Measurements from ENCODE around the gene GATD1. TPM values are rescaled to one million over a fixed set of nuclear protein-coding genes. Genes with fewer than 3 reads are reported as not detected.

The GATD1 gene
- total RNA-seq, 4 donors from 2014 or later: 20.2 to 38.7 (median 21.6) TPM

DNA sequence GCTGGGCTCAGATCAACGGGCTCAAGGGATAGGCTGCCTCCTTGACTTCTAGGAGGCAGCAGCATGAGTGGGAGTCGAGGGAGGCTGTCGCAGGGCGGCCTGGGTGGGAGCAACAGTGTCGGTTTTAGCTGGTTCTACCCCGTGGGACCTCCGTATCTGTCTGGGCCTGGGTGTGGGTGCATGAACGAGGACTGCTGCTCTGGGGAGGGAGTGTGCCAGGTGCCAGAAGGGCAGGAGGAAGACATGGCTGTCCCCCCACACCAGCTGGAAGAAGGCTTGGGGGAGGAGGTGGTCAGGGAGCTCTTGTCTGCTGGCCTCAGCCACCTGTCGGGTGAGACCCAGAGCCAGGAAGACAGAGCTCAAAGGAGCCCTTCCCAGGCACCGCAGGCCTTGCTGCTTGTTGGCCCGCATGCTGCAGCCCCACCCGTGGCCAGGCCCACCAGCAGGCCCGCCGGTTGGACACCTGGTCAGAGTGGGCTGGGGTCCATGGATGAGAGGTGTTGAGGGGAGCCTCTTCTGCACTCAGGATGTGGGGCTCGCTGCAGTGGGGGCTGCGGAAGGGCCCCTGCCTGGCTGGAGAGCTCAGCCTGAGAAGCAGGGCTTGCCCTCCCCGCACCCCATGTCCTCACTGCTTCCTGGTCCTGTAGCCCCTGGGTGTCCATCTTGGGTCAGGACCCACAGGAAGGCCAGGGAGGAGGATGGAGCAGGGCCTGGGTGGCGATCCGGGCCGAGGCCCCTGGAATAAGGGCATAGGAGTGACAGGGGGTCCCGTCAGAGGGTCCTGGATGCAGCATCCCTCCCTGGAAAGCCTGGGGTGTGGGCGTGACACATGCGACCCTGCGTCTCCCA is 9.2 kb upstream of the GATD1 start:
- no peaks in the 10 kb centered on the region for H3K9me3 ChIP-seq
- intact Hi-C loops (cut with DNase I): no loop called here
- H3K27ac ChIP-seq: no peak overlapping the region
- H3K36me3 ChIP-seq: peaks cover 0 to 3% (median 1%) of the 10 kb centered on the region in 3 donors
- WGBS, 2 donors: 58 to 84% methylated on average over 4 to 7 of the region's 24 CpGs
- peaks cover 0 to 34% (median 3%) of the 10 kb centered on the region in 4 donors for H3K27me3 ChIP-seq
- no peak overlapping the region for H3K4me3 ChIP-seq
- H3K4me1 ChIP-seq: peaks cover 0 to 45% (median 19%) of the 10 kb centered on the region in 3 donors
- TF ChIP-seq POLR2A (IDR thresholded peaks at IDR 0.05): no peak
- no peak for TF ChIP-seq CTCF (IDR thresholded peaks at IDR 0.05)
- DNase-seq: no peak

GRCh38 chr11:783581-784015 is 6.3 kb upstream of the GATD1 start:
- Histone ChIP-seq H3K9me3 (no peaks in the 10 kb centered on the region), H3K27ac (peak overlapping the region in 3 of 4 donors; percentile 2 to 35 (median 32)), H3K36me3 (peaks cover 0 to 14% (median 0%) of the 10 kb centered on the region in 3 donors), H3K27me3 (peaks cover 0 to 17% (median 0%) of the 10 kb centered on the region in 4 donors), H3K4me3 (peak overlapping the region in 1 of 4 donors; percentile 7), H3K4me1 (peaks cover 9 to 46% (median 20%) of the 10 kb centered on the region in 3 donors)
- no peak for DNase-seq
- TF ChIP-seq CTCF (IDR thresholded peaks at IDR 0.05) (peak; percentile 34 to 88 (median 70)), POLR2A (IDR thresholded peaks at IDR 0.05) (no peak)
- intact Hi-C loops (cut with DNase I): no loop called here
- 4 to 13% methylated on average over 19 to 21 of the region's 24 CpGs for WGBS, 2 donors

DNA sequence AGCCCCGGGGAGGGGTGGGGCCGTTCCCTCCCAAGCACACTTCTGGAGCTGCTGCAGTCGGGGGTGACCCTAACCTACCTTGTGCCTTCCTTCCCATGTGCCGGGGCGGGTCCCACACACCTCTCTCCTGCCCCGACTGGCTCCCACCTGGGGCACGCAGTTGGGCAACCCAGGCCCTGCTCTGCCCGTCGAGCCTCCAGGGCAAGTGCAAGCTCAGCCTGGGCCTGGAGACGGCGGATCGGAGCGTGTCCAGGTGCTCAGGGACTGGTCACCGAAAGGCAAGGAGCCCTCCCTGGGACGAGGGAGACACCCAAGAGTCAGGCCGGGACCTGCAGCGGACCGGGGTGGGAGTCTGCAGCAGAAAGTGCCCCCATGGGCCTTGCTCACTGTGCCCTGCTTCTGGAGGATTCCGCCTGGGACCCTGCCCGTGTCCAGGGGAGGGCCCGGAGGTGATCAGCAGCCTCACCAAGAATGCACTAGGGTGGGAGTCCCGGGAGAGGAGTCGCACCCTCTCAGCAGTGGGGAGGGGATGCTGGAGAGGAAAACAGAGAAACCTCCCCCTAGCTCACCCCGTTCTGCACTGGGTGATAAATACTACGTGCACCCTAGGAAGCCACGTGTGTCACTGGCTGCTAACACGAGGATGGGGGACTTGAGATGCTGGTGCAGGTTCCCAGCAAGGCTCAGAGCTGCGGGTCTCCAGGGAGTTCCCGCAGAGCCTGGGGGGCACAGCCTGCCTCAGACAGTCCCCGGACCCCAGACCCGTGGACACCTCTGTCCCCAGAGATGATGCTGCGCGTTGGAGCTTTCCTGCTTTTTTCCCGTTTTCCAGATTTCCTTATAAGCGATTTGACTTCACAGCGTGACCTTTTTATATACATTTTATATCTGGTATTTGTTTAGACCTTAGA is 5.2 kb upstream of the GATD1 start:
- peaks cover 0 to 14% (median 0%) of the 10 kb centered on the region in 3 donors for H3K36me3 ChIP-seq
- H3K27me3 ChIP-seq: peaks cover 0 to 6% (median 0%) of the 10 kb centered on the region in 4 donors
- H3K9me3 ChIP-seq: no peaks in the 10 kb centered on the region
- H3K4me1 ChIP-seq: peaks cover 16 to 52% (median 26%) of the 10 kb centered on the region in 3 donors
- DNase-seq: no peak
- no peak overlapping the region for H3K4me3 ChIP-seq
- TF ChIP-seq CTCF (IDR thresholded peaks at IDR 0.05) (no peak), POLR2A (IDR thresholded peaks at IDR 0.05) (no peak)
- intact Hi-C loops (cut with DNase I): no loop called here
- peak overlapping the region in 2 of 4 donors; percentile 22 to 32 for H3K27ac ChIP-seq
- WGBS, 2 donors: 46 to 65% methylated on average over 12 to 21 of the region's 36 CpGs

- Histone ChIP-seq H3K27ac (no peak overlapping the region), H3K4me3 (no peak overlapping the region), H3K36me3 (peaks cover 0 to 14% (median 0%) of the 10 kb centered on the region in 3 donors), H3K27me3 (no peaks in the 10 kb centered on the region), H3K9me3 (no peaks in the 10 kb centered on the region), H3K4me1 (peaks cover 30 to 70% (median 42%) of the 10 kb centered on the region in 3 donors)
- intact Hi-C loops (cut with DNase I): no loop called here
- 91% methylated on average over 9 of the region's 16 CpGs; no CpG with 5 or more reads in 1 of the 2 donors for WGBS, 2 donors
- TF ChIP-seq POLR2A (IDR thresholded peaks at IDR 0.05): no peak
- no peak for TF ChIP-seq CTCF (IDR thresholded peaks at IDR 0.05)
- DNase-seq: no peak
Observed at GRCh38 chr11:779955-780532, 2.8 kb upstream of the GATD1 start.

Measured in esophagus squamous epithelium (tissue), 5 donors.